Panc1 (cell line): ENCODE measurements around the gene RSPH4A. TPM values are rescaled to one million over a fixed set of nuclear protein-coding genes. Genes with fewer than 3 reads are reported as not detected.

Experiments
- ATAC-seq: fragments of 200-7000 bp; cut with Tn5 transposase; 2 replicates; pipeline ENCODE4 v1.9.1; 2020; ENCODE audit warnings: mild to moderate bottlenecking, moderate library complexity
- BruUV-seq: library from RNA; stranded (reverse); fragments of 400-500 nt; replicated peaks from 2 replicates; lab custom pipeline; 2021; lab: Mats Ljungman, UMichigan
- CTCF ChIA-PET: fragments of 300-600 bp; sonication (Branson Sonifier 250); formaldehyde crosslinking; loops from one replicate; lab custom pipeline; 2022; ENCODE audit warnings: antibody characterized with exemption; lab: Charles Lee
- POLR2A ChIA-PET: fragments of 300-600 bp; sonication (Branson Sonifier 250); formaldehyde crosslinking; loops from one replicate; lab custom pipeline; 2022; ENCODE audit warnings: antibody characterized with exemption; lab: Charles Lee
- DNase-seq: peaks from one replicate; pipeline ENCODE4 v3.0.0-alpha.2; 2010; ENCODE audit warnings: low read depth, low spot score
- H3K27ac ChIP-seq: 2 replicates; pipeline ENCODE4 v1.5.1; 2011; ENCODE audit warnings: mild to moderate bottlenecking, low read length, inconsistent platforms
- H3K27me3 ChIP-seq: fragments of 200-500 bp; sonication (Bioruptor generic); 2 replicates; pipeline ENCODE4 v1.6.0; 2014; ENCODE audit warnings: low read length, inconsistent platforms; ENCODE audit not compliant: control insufficient read depth, insufficient read depth
- H3K36me3 ChIP-seq: fragments of 200-500 bp; sonication (Bioruptor generic); 2 replicates; pipeline ENCODE4 v1.5.1; 2014; ENCODE audit warnings: inconsistent platforms, mild to moderate bottlenecking, low read length, moderate library complexity; ENCODE audit not compliant: control insufficient read depth, insufficient read depth
- H3K4me1 ChIP-seq: 2 replicates; pipeline ENCODE4 v1.5.1; 2011; ENCODE audit warnings: inconsistent platforms, mild to moderate bottlenecking, low read length, moderate library complexity; ENCODE audit not compliant: control insufficient read depth, insufficient read depth
- H3K4me3 ChIP-seq, 2 experiments: 2 replicates each; pipeline ENCODE4 v1.5.1; 2011 to 2012; ENCODE audit warnings: low read depth in 2 of 2, low read length in 2 of 2, mild to moderate bottlenecking in 2 of 2, inconsistent platforms in 1 of 2, moderate library complexity in 1 of 2
- H3K9me3 ChIP-seq: fragments of 200-500 bp; sonication (Bioruptor generic); 2 replicates; pipeline ENCODE4 v1.5.1; 2014; ENCODE audit warnings: low read depth, mild to moderate bottlenecking, inconsistent platforms, low read length, moderate library complexity; ENCODE audit not compliant: control insufficient read depth, insufficient read depth
- CTCF ChIP-seq: fragments of 450-650 bp; IDR thresholded peaks from 2 replicates; pipeline ENCODE4 v1.5.1; 2017; ENCODE audit warnings: mild to moderate bottlenecking
- POLR2AphosphoS5 ChIP-seq: IDR thresholded peaks from 2 replicates; pipeline ENCODE4 v1.6.1; 2012; ENCODE audit warnings: mild to moderate bottlenecking, low read depth, low read length, moderate library complexity
- REST ChIP-seq, 2 experiments: IDR thresholded peaks; 2 replicates each; pipeline ENCODE4 v1.6.1; 2011 to 2012; ENCODE audit warnings: low read depth in 2 of 2, control low read depth in 1 of 2, low read length in 1 of 2, mild to moderate bottlenecking in 1 of 2, moderate library complexity in 1 of 2; ENCODE audit not compliant: insufficient read depth in 1 of 2
- SIN3A ChIP-seq: IDR thresholded peaks from 2 replicates; pipeline ENCODE4 v1.6.1; 2012; ENCODE audit warnings: low read depth, mild to moderate bottlenecking, low read length, moderate library complexity, borderline replicate concordance; ENCODE audit not compliant: insufficient read depth
- TCF7L2 ChIP-seq: IDR thresholded peaks from 2 replicates; pipeline ENCODE4 v1.6.1; 2011; ENCODE audit warnings: mild to moderate bottlenecking, low read depth, low read length, inconsistent platforms
- in situ Hi-C: cut with HindIII; loops from 2 replicates; pipeline ENCODE4 v1.10.0; 2016; ENCODE audit warnings: low sequenced_read_pairs, low pct_unique_long_range_greater_than_20kb
- intact Hi-C: fragments of 100-400 bp; cut with micrococcal nuclease; formaldehyde crosslinking; loops from one replicate; pipeline ENCODE4 v1.10.0; 2022; ENCODE audit not compliant: unreplicated experiment
- total RNA-seq: library from RNA; stranded (reverse); gene quantifications from one replicate; pipeline ENCODE4 v1.2.1, GENCODE V29; 2021; ENCODE audit not compliant: unreplicated experiment

RSPH4A gene
- total RNA-seq, 1 experiment from 2014 or later: 0.44 TPM

- H3K27me3 ChIP-seq: no peaks in the 10 kb centered on the region
- ATAC-seq: no peak
- intact Hi-C loops (no loop called here), in situ Hi-C loops (no loop called here)
- TF ChIP-seq CTCF (no peak), POLR2AphosphoS5 (no peak), TCF7L2 (no peak), REST (IDR thresholded peaks at IDR 0.05; ENCODE audit: insufficient read depth in 1 of 2, low read depth in 2 of 2, low read length in 1 of 2) (no peak), SIN3A (no peak)
- ChIA-PET CTCF (no interaction called here), POLR2A (interaction anchor here (0.6 kb wide), 1 partner anchor 118 kb away, joined by 3 read pairs; no protein-coding TSS in a partner anchor)
- H3K4me3 ChIP-seq: peak overlapping the region in 1 of 2 experiments; percentile 85; a peak in 3 of 4 replicates
- no TSS peak for BruUV-seq
- no peaks in the 10 kb centered on the region; the same call in 1 of the 2 replicates for H3K36me3 ChIP-seq
- H3K27ac ChIP-seq: peak overlapping the region; percentile 62
- DNase-seq: no peak
- peaks cover 21% of the 10 kb centered on the region for H3K4me1 ChIP-seq
- H3K9me3 ChIP-seq: no peaks in the 10 kb centered on the region
Measured at GRCh38 chr6:116666869-116667268, 50.6 kb downstream of the RSPH4A start.

GRCh38 chr6:116667623-116668022, 51.3 kb downstream of the RSPH4A start:
- ChIA-PET POLR2A (interaction anchor here (0.6 kb wide), 1 partner anchor 117 kb away, joined by 3 read pairs; no protein-coding TSS in a partner anchor), CTCF (no interaction called here)
- intact Hi-C loops: no loop called here

More at GRCh38 chr6:116667623-116668022, 51.3 kb downstream of the RSPH4A start:
- Histone ChIP-seq H3K4me3 (peak overlapping the region; percentile 80 to 85), H3K4me1 (peaks cover 21% of the 10 kb centered on the region), H3K27me3 (no peaks in the 10 kb centered on the region), H3K9me3 (no peaks in the 10 kb centered on the region), H3K27ac (peak overlapping the region; percentile 96), H3K36me3 (no peaks in the 10 kb centered on the region; the same call in 1 of the 2 replicates)
- BruUV-seq: no TSS peak
- in situ Hi-C loops: no loop called here
- TF ChIP-seq CTCF: no peak
- no peak for TF ChIP-seq REST (IDR thresholded peaks at IDR 0.05; ENCODE audit: insufficient read depth in 1 of 2, low read depth in 2 of 2, low read length in 1 of 2)
- no peak for TF ChIP-seq SIN3A
- TF ChIP-seq TCF7L2: no peak
- no peak for TF ChIP-seq POLR2AphosphoS5
- ATAC-seq (no peak), DNase-seq (no peak)
